GF-D8 (cell line): ENCODE measurements around the gene C12orf60.

Source experiments
- DNase-seq: peaks from one replicate; lab custom pipeline; 2025; lab: John Stamatoyannopoulos, UW

C12orf60 gene

DNA sequence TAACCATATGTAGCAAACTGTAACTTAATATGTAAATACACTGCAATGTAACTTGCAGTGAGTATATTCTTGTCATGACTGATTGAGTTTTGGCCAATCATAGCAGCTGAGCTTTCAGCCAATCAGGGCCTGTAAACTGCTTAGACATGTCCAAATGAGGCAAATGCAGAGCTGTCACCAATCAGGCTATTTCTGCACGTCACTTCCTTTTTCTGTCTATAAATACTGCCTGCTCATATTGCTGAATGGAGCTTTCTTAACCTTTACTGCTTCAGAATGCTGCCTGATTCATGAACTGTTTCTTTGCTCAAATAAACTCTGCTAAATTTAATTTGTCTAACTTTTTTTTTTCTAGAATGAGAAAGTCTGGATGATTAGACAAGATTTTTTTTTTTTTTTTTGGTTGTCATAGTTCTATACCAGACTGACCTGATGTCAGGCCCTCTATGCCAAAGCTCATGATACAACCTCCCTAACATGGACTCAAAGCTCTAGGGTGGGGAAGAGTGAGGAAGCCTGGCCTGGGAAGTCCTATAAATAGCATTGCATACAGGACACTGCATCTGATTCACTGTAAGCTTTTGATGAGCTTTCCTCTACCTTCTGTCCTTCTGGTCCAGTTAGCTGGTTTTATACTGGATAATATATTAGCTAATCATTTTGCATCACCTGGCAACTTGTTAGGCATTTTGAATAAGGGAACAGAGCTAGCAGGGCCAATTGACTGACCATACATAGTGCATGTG is 70.1 kb downstream of the C12orf60 start:
- no peak for DNase-seq
